Parathyroid adenoma (tissue), 2 donors: ENCODE data around the gene DPF3.

Experiments
- H2AFZ ChIP-seq: fragments of 300-600 bp; sonication (generic); one replicate; pipeline ENCODE4 v1.7.0; 2017; ENCODE audit warnings: antibody characterized with exemption, mild to moderate bottlenecking
- H3K27ac ChIP-seq: fragments of 300-600 bp; sonication (generic); one replicate; pipeline ENCODE4 v1.7.0; 2017
- H3K27me3 ChIP-seq: fragments of 300-600 bp; sonication (generic); one replicate; pipeline ENCODE4 v1.7.0; 2017; ENCODE audit warnings: low read length; ENCODE audit not compliant: control insufficient read depth, insufficient read depth
- H3K36me3 ChIP-seq: fragments of 300-600 bp; sonication (generic); one replicate; pipeline ENCODE4 v1.7.0; 2017; ENCODE audit warnings: low read length; ENCODE audit not compliant: control insufficient read depth, insufficient read depth
- H3K4me1 ChIP-seq: fragments of 300-600 bp; sonication (generic); one replicate; pipeline ENCODE4 v1.7.0; 2017; ENCODE audit warnings: control low read depth
- H3K4me2 ChIP-seq: fragments of 300-600 bp; sonication (generic); one replicate; pipeline ENCODE4 v1.7.0; 2017; ENCODE audit warnings: low read length
- H3K4me3 ChIP-seq: fragments of 300-600 bp; sonication (generic); one replicate; pipeline ENCODE4 v1.7.0; 2017; ENCODE audit warnings: low read depth, low read length
- H3K79me2 ChIP-seq: fragments of 300-600 bp; sonication (generic); one replicate; pipeline ENCODE4 v1.7.0; 2017; ENCODE audit warnings: control low read depth
- H3K9ac ChIP-seq: fragments of 300-600 bp; sonication (generic); one replicate; pipeline ENCODE4 v1.7.0; 2017; ENCODE audit warnings: mild to moderate bottlenecking
- H3K9me3 ChIP-seq: fragments of 300-600 bp; sonication (generic); one replicate; pipeline ENCODE4 v1.7.0; 2017; ENCODE audit warnings: low read length; ENCODE audit not compliant: control insufficient read depth
- TF ChIP-seq, protein P1 (sequence below): fragments of 300-600 bp; sonication (generic); IDR thresholded peaks from one replicate; pipeline ENCODE4 v1.7.0; 2017; ENCODE audit warnings: antibody characterized with exemption, mild to moderate bottlenecking
- donor health status: primary hyperparathyroidism.

Gene DPF3

GRCh38 chr14:72589652-72590051 is 304.2 kb downstream of the DPF3 start:
- Histone ChIP-seq H3K27ac (no peak overlapping the region), H3K9ac (no peak overlapping the region), H2AFZ (no peak overlapping the region), H3K4me2 (no peak overlapping the region), H3K4me1 (peaks cover 20% of the 10 kb centered on the region), H3K36me3 (no peaks in the 10 kb centered on the region), H3K9me3 (no peaks in the 10 kb centered on the region), H3K79me2 (no peaks in the 10 kb centered on the region), H3K4me3 (no peak overlapping the region), H3K27me3 (no peaks in the 10 kb centered on the region)
- TF ChIP-seq, protein P1, sequence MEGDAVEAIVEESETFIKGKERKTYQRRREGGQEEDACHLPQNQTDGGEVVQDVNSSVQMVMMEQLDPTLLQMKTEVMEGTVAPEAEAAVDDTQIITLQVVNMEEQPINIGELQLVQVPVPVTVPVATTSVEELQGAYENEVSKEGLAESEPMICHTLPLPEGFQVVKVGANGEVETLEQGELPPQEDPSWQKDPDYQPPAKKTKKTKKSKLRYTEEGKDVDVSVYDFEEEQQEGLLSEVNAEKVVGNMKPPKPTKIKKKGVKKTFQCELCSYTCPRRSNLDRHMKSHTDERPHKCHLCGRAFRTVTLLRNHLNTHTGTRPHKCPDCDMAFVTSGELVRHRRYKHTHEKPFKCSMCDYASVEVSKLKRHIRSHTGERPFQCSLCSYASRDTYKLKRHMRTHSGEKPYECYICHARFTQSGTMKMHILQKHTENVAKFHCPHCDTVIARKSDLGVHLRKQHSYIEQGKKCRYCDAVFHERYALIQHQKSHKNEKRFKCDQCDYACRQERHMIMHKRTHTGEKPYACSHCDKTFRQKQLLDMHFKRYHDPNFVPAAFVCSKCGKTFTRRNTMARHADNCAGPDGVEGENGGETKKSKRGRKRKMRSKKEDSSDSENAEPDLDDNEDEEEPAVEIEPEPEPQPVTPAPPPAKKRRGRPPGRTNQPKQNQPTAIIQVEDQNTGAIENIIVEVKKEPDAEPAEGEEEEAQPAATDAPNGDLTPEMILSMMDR = no peak

DNA sequence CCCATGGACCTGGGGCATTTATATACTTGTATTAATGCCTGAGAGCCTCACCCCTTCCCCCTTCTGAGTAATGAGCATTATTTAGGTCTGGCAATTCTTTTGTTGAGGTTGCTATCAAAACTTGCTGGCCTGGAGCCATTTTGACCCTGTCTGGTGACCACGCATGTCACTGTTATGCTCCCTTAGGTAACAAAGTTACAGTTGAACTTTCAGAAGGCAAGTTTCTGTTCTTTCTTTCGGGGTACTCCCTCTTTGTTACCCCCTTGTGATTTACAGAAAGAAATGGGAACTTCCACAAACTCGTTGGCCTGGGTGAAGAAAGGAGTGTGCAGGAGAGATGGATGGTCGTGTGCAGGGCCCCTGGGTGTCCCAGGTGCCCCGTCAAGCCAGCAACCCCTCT is 305.4 kb downstream of the DPF3 start:
- Histone ChIP-seq H3K4me1 (peaks cover 23% of the 10 kb centered on the region), H2AFZ (no peak overlapping the region), H3K4me2 (no peak overlapping the region), H3K4me3 (no peak overlapping the region), H3K36me3 (no peaks in the 10 kb centered on the region), H3K9ac (no peak overlapping the region), H3K9me3 (no peaks in the 10 kb centered on the region), H3K79me2 (no peaks in the 10 kb centered on the region), H3K27ac (no peak overlapping the region), H3K27me3 (no peaks in the 10 kb centered on the region)
- TF ChIP-seq, protein P1 = no peak

GRCh38 chr14:72583316-72584272 is 310.3 kb downstream of the DPF3 start:
- no peak overlapping the region for H3K4me3 ChIP-seq
- no peak overlapping the region for H3K9ac ChIP-seq
- H3K27me3 ChIP-seq = no peaks in the 10 kb centered on the region
- H3K4me1 ChIP-seq = peaks cover 18% of the 10 kb centered on the region
- no peaks in the 10 kb centered on the region for H3K36me3 ChIP-seq
- no peaks in the 10 kb centered on the region for H3K9me3 ChIP-seq
- TF ChIP-seq, protein P1 = no peak
- H3K27ac ChIP-seq = no peak overlapping the region
- H3K4me2 ChIP-seq = no peak overlapping the region
- H2AFZ ChIP-seq = no peak overlapping the region
- no peaks in the 10 kb centered on the region for H3K79me2 ChIP-seq

GRCh38 chr14:72582582-72582981 is 311.3 kb downstream of the DPF3 start:
- H3K9me3 ChIP-seq = no peaks in the 10 kb centered on the region
- peaks cover 28% of the 10 kb centered on the region for H3K4me1 ChIP-seq
- TF ChIP-seq, protein P1 = no peak
- H3K9ac ChIP-seq = no peak overlapping the region
- no peak overlapping the region for H3K4me2 ChIP-seq
- H3K79me2 ChIP-seq = no peaks in the 10 kb centered on the region
- H2AFZ ChIP-seq = no peak overlapping the region
- no peaks in the 10 kb centered on the region for H3K27me3 ChIP-seq
- H3K36me3 ChIP-seq = no peaks in the 10 kb centered on the region
- H3K27ac ChIP-seq = no peak overlapping the region
- H3K4me3 ChIP-seq = no peak overlapping the region
